T-helper 1 cell treated with Interleukin-12 subunit alpha and Interleukin-12 subunit beta and Interleukin-4 antibody, amounts not matched to agents 30 μg/mL and 1 μg/mL, for 36 hours (primary cell): ENCODE data around the gene HTRA2.

Experiments used
- H3K27ac Mint-ChIP-seq: one replicate; pipeline ENCODE4 v1.8.0; 2021; ENCODE audit warnings: mild to moderate bottlenecking, mixed read lengths
- H3K27me3 Mint-ChIP-seq: one replicate; pipeline ENCODE4 v1.8.0; 2021; ENCODE audit warnings: low read depth, mixed read lengths
- H3K36me3 Mint-ChIP-seq: one replicate; pipeline ENCODE4 v1.8.0; 2021; ENCODE audit warnings: low read depth, mixed read lengths
- H3K4me1 Mint-ChIP-seq: one replicate; pipeline ENCODE4 v1.8.0; 2021; ENCODE audit warnings: low read depth, mixed read lengths
- H3K4me3 Mint-ChIP-seq: one replicate; pipeline ENCODE4 v1.8.0; 2021; ENCODE audit warnings: mild to moderate bottlenecking, moderate library complexity, mixed read lengths
- H3K9me3 Mint-ChIP-seq: one replicate; pipeline ENCODE4 v1.8.0; 2021; ENCODE audit warnings: mixed read lengths

The HTRA2 gene

DNA sequence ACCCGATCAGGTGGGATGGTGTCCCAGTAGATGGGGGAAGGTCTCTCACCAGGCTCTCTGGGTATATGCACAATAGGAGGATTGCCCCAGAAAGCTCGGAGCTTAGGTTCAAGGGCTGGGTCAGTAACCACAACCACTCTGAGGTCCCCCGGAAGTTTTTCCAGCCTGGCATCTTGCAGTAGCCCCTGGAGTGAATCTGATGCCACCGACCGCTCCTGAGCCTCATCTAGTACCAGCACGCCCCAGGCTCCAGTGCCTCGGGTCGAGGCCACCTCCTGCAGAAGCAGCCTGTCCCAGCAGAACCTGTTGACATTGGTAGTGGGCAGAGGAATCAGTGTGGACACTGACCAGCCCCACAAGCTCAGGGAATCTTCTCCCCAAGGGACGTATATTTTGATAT is 5.7 kb upstream of the HTRA2 start:
- Mint-ChIP-seq H3K27ac (no peak overlapping the region), H3K27me3 (peaks cover 15% of the 10 kb centered on the region), H3K4me1 (peaks cover 24% of the 10 kb centered on the region), H3K36me3 (peaks cover 32% of the 10 kb centered on the region), H3K9me3 (no peaks in the 10 kb centered on the region), H3K4me3 (no peak overlapping the region)

DNA sequence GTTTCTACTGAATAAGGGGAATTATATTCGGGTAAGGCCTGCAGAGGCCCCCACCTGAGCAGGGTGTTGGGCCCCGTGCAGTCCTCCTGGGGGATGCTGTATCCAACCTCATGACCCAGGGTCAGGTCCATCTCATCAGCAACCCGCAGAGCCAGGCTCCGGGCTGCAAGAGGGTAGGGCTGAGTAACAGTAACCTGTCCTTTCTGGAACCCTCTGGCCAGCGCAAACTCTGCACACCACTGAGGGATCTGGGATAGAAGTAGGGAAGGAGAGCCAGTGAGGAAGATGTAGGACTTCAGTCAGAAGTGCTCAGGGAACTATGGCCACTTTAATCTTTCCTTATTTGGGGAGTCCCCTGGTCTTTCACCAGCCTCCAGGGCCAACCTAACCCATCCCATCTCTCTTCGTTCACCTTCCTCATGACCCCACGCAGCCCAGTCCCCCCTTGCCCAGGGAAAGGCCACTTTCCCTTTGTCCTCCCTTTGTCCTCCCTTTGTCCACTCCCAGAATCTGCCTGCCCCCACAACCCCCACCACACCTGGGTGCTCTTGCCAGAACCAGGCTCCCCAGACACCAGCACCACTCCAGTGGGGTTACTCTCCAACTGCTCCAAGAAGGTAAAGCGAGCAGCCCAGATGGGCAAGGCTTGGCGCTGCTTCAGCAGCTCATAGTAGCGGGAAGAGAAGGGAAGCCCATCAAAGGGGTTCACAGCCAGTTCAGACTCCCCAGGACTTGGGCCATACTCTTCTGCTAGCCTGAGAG is 4.6 kb upstream of the HTRA2 start:
- H3K4me1 Mint-ChIP-seq: peaks cover 25% of the 10 kb centered on the region
- no peak overlapping the region for H3K4me3 Mint-ChIP-seq
- peaks cover 32% of the 10 kb centered on the region for H3K36me3 Mint-ChIP-seq

DNA sequence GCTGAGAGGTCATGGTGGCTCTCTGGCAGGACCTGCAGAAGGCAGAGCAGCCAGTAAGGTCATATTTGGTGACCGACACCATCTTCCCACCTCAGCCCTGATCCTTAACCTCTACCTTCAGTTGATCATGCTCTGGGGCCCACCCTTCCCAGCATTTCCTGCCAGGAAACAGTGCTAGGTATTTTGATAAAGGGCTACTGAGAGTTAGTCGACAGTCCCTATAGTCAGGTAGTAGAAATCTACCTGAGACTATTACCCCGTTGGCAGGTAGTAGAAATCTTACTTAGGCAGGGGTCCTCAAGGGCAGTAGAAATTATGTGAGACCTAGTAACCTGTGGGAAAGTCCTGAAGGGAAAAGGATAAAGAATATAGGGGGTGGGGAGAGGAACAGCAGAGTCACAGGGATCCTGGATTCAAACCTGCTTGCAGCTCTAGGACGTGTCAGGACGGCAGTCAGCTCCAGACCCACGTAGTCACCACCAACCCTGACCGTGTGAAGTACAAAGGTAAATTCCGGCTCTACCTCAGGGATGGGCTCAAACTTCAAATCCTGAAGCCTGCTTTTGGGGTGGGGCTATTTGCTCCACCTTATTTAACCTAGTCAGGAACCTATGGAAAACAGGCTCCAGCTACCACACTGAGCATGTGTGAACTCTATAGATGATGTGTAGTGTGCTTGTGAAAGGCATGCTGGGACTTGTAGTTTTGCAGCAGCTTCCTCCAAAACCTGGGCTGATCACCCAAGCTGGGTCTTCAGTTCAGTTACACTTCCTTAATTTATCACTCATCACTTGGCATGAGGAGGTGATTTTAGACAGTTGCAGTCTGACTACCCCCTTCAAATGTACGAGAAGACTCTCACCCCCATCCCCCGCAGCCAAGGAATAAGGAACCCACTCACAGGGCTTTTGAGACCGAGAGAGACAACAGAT is 3.8 kb upstream of the HTRA2 start, which contains the start of gene DQX1:
DQX1 (minus strand) TSS at position 515 of the 932 bp plus-strand sequence; CDS start at position 13, 502 bp downstream.
- H3K4me3 Mint-ChIP-seq: peak within 1 kb of the TSS; percentile 11
- H3K4me1 Mint-ChIP-seq: peaks cover 27% of the 10 kb centered on the region
- peaks cover 34% of the 10 kb centered on the region for H3K36me3 Mint-ChIP-seq
- no peaks in the 10 kb centered on the region for H3K27me3 Mint-ChIP-seq
- no peaks in the 10 kb centered on the region for H3K9me3 Mint-ChIP-seq
- H3K27ac Mint-ChIP-seq: peak within 1 kb of the TSS; percentile 7

More for the DNA sequence above, 4.6 kb upstream of the HTRA2 start:
- Mint-ChIP-seq H3K27ac (no peak overlapping the region), H3K27me3 (peaks cover 4% of the 10 kb centered on the region), H3K9me3 (no peaks in the 10 kb centered on the region)

DNA sequence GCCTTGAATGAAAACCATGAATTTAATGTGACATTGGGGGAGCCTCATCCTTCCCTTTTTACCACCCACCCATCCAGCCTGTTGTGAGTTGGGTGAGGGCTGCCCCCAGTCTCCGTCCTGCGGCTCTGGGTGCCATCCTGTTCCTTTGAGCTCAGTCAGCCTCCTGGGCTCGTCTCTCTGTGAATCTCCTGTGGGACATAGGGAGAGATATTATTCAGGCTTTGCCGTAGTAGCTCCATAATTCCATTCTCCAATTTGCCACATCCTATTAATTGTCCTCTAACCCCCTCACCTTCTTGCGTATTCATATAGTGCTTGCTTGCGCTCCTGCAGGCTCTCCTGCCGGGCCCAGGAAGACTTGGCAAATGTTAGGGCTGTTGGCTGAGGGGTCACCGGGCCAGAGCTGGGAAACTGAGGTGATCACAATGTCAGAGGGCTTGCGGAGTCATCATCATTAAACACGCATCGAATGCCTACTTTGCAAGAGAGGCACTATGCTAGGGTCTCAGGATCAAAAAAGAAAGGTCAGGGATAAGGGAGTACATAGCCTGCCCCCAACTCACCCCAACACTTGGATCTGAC is 3.0 kb upstream of the HTRA2 start:
- peak overlapping the region; percentile 7 for H3K27ac Mint-ChIP-seq
- no peaks in the 10 kb centered on the region for H3K27me3 Mint-ChIP-seq
- no peaks in the 10 kb centered on the region for H3K9me3 Mint-ChIP-seq
- peaks cover 35% of the 10 kb centered on the region for H3K36me3 Mint-ChIP-seq
- H3K4me3 Mint-ChIP-seq: no peak overlapping the region
- peaks cover 35% of the 10 kb centered on the region for H3K4me1 Mint-ChIP-seq

DNA sequence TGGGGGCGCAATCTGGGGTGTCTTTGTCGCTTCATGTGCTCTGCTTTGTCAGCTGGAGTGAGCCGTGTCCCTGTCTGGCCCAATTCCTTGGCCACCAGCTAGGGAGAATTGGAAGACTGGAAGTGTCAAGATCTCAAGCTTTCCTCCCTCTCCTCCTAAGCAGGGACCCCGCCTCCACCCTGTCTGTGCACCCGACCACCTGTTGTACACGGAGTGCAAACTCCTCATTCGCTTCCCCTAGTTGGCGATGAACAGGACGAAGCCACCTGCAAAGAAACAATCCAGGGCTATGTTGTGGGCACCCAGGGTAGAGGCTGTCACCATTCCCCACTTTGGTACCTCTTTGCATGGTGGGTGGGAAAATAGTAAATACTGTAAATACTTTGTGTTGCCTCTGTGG is 2.0 kb upstream of the HTRA2 start:
- Mint-ChIP-seq H3K4me3 (peak overlapping the region; percentile 97), H3K4me1 (peaks cover 45% of the 10 kb centered on the region), H3K27ac (peak overlapping the region; percentile 96), H3K36me3 (peaks cover 42% of the 10 kb centered on the region), H3K9me3 (no peaks in the 10 kb centered on the region), H3K27me3 (no peaks in the 10 kb centered on the region)

DNA sequence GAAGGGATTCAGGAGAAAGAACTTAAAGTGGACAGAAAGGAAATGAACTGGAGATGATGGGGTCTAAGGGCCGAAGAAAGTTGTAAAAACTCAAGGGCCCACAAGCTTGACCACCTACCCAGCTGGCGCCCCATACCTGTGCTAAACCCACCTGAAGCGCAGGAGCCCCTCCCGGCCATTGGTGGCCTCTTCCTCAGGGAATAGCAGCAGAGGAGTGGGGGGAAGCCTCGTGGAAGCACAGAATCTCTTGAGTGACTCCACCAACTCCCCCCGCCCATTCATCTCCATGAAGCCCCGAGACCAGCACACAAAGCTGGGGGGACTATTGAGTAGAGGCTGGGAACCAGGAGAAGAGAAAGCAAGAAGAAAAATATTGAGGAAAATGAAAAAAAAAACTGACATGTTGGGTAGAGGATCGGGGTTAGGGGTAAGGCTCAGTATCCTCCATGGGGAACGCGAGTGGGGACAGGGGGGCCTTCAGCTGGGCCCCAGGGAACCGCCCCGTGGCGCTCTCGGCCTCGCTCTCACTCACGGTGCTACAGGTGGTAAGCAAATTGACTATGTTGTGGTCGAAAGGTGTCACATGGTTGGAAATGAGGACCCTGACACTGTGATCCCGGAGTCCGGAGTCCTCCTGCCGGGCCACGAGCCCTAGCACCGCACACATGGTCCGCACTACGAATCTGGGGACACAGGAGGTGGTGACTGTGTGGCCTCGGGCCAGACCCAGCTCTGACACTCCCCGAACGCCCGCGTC is 955 bp upstream of the HTRA2 start:
- H3K4me1 Mint-ChIP-seq: peaks cover 46% of the 10 kb centered on the region
- H3K27me3 Mint-ChIP-seq: no peaks in the 10 kb centered on the region
- H3K36me3 Mint-ChIP-seq: peaks cover 42% of the 10 kb centered on the region
- no peaks in the 10 kb centered on the region for H3K9me3 Mint-ChIP-seq
- H3K4me3 Mint-ChIP-seq: peak overlapping the region; percentile 97
- peak overlapping the region; percentile 96 for H3K27ac Mint-ChIP-seq

DNA sequence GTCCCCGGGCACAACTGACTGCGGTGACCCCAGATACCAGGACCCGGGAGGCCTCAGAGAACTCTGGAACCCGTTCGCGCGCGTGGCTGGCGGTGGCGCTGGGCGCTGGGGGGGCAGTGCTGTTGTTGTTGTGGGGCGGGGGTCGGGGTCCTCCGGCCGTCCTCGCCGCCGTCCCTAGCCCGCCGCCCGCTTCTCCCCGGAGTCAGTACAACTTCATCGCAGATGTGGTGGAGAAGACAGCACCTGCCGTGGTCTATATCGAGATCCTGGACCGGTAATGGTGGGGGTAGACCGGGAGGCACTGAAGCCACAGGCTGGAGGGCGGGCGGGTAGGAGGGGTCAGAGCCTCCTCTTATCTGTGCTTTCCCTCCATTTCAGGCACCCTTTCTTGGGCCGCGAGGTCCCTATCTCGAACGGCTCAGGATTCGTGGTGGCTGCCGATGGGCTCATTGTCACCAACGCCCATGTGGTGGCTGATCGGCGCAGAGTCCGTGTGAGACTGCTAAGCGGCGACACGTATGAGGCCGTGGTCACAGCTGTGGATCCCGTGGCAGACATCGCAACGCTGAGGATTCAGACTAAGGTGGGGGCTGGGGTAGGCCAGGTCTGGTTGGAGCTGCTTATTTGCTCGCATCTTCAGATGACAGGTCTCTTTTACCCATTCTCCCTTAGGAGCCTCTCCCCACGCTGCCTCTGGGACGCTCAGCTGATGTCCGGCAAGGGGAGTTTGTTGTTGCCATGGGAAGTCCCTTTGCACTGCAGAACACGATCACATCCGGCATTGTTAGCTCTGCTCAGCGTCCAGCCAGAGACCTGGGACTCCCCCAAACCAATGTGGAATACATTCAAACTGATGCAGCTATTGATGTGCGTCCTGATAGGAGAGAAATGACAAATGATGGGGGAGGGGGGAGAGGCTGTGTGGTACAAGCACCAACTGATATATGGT is 780 bp downstream of the HTRA2 start:
- H3K9me3 Mint-ChIP-seq: no peaks in the 10 kb centered on the region
- H3K4me3 Mint-ChIP-seq: peak overlapping the region; percentile 97
- no peaks in the 10 kb centered on the region for H3K27me3 Mint-ChIP-seq
- H3K27ac Mint-ChIP-seq: peak overlapping the region; percentile 96
- H3K4me1 Mint-ChIP-seq: peaks cover 48% of the 10 kb centered on the region
- H3K36me3 Mint-ChIP-seq: peaks cover 45% of the 10 kb centered on the region

DNA sequence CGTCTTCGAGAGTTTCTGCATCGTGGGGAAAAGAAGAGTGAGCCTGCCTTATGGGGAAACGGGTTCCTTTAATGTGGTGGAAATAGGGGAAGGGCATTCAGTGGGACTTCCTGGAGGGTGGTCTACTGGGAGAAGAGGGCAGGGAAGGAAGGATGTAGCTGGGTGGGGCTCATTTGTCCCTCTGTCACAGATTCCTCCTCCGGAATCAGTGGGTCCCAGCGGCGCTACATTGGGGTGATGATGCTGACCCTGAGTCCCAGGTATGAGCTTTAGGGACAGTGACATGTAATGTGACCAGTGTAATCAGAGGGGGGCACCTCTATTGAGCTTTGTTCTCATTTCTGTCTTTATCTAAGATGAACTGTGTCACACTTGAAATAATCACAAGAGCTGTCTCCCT is 1.9 kb downstream of the HTRA2 start:
- peaks cover 34% of the 10 kb centered on the region for H3K36me3 Mint-ChIP-seq
- peak overlapping the region; percentile 97 for H3K4me3 Mint-ChIP-seq
- H3K9me3 Mint-ChIP-seq: no peaks in the 10 kb centered on the region
- peak overlapping the region; percentile 96 for H3K27ac Mint-ChIP-seq
- H3K4me1 Mint-ChIP-seq: peaks cover 41% of the 10 kb centered on the region
- no peaks in the 10 kb centered on the region for H3K27me3 Mint-ChIP-seq

DNA sequence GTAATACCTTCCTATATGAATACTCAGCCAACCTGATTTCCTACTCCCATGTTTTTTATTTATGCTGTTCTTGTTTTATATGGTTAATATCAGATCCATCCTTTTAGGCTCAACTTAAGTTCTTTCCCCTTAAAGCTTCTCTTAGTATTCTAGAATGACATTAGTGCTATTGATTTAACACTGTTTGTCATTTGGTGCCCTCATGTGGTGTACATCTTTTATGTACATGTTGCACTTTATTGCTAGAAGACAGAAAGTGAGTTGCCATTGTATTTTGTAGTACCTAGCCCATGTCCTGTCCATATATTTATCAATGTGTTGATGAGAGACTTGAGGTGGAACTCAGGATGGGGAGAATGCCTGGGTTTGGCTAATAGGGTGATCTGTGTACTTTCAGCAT is 2.5 kb downstream of the HTRA2 start:
- Mint-ChIP-seq H3K4me1 (peaks cover 38% of the 10 kb centered on the region), H3K27ac (peak overlapping the region; percentile 96), H3K27me3 (no peaks in the 10 kb centered on the region), H3K4me3 (peak overlapping the region; percentile 97), H3K9me3 (no peaks in the 10 kb centered on the region), H3K36me3 (peaks cover 28% of the 10 kb centered on the region)

DNA sequence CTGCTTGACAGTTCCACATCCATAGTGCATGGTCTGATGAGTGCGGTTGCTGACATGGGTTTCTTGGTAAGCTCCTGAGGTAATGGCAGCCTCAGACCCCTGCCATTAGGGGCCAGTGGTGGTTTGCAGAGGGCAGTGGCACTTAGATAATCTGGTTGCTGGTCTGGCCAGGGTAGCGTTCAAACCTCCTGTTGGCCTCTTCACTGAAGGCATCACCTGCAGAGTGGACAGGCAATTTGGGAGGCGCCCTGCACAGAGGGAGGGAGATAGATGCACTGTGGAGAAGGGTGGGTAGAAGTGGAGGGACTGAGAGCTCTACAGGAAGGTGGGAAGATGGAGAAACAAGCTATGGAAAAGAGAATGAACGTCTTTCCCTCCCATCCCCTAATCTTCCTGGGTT is 3.7 kb downstream of the HTRA2 start:
- Mint-ChIP-seq H3K4me1 (peaks cover 27% of the 10 kb centered on the region), H3K27me3 (peaks cover 4% of the 10 kb centered on the region), H3K4me3 (no peak overlapping the region), H3K36me3 (peaks cover 17% of the 10 kb centered on the region), H3K9me3 (no peaks in the 10 kb centered on the region), H3K27ac (no peak overlapping the region)

DNA sequence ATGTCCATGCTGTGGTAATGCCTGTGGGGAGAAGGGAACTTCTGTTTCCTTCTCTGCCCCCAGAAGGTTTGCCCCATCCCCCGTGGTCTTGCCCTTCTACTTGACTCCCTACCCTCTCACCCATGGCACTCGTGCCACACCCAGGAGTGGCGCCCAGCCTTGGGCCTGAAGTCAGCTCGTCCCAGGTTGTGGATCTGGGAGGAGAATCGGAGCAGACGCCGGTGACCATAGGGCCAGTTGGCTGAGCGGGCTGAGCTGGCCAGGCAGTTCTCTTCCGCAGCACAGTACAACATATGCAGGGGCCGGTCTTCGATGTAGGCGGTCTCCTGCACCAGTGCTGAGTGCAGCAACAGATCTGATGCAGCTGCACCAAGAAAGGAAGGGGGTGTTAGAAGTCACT is 4.7 kb downstream of the HTRA2 start:
- peaks cover 4% of the 10 kb centered on the region for H3K27me3 Mint-ChIP-seq
- no peak overlapping the region for H3K4me3 Mint-ChIP-seq
- H3K36me3 Mint-ChIP-seq: peaks cover 12% of the 10 kb centered on the region
- H3K27ac Mint-ChIP-seq: no peak overlapping the region
- H3K4me1 Mint-ChIP-seq: peaks cover 30% of the 10 kb centered on the region
- H3K9me3 Mint-ChIP-seq: no peaks in the 10 kb centered on the region

DNA sequence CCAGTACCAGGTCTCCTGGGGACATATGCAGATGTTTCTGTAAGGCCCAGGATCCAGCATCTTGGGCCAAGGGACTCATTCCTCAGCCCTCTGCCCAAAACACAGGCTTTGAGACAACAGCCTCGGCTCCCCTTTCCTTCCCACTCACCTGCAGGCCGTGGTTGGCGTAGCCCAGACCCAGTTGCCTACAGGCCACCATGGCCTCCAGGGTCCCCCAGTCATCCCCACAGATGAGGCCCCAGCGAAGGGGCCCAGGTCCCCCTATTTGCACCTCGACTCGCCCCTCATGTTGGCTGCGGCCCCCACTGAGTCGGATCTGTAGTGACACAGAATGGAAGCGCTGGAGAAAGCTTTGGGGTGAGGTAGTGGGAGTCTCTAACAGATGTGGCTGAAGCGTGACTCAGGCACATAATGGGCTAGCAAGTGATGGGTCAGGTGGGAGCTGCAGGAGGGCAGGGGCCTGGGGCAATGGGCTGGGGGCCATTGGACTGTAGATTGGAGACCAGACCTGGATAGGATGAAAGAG is 5.8 kb downstream of the HTRA2 start:
- no peak overlapping the region for H3K27ac Mint-ChIP-seq
- no peak overlapping the region for H3K4me3 Mint-ChIP-seq
- no peaks in the 10 kb centered on the region for H3K9me3 Mint-ChIP-seq
- H3K4me1 Mint-ChIP-seq: peaks cover 30% of the 10 kb centered on the region
- peaks cover 12% of the 10 kb centered on the region for H3K36me3 Mint-ChIP-seq
- peaks cover 4% of the 10 kb centered on the region for H3K27me3 Mint-ChIP-seq
